ENCODE measurements around the gene SOX11. TPM values are rescaled to one million over a fixed set of nuclear protein-coding genes. Genes with fewer than 3 reads are reported as not detected.
"Not testable (repeated sequence)": the region's sequence is repeated elsewhere in the genome, so short reads cannot be mapped to it uniquely, and the experiment has no call there.

SOX11 gene
- total RNA-seq, 1 experiment from 2014 or later = not detected

- no peak for DNase-seq (ENCODE audit: unreplicated experiment)
- TF ChIP-seq, protein P1, sequence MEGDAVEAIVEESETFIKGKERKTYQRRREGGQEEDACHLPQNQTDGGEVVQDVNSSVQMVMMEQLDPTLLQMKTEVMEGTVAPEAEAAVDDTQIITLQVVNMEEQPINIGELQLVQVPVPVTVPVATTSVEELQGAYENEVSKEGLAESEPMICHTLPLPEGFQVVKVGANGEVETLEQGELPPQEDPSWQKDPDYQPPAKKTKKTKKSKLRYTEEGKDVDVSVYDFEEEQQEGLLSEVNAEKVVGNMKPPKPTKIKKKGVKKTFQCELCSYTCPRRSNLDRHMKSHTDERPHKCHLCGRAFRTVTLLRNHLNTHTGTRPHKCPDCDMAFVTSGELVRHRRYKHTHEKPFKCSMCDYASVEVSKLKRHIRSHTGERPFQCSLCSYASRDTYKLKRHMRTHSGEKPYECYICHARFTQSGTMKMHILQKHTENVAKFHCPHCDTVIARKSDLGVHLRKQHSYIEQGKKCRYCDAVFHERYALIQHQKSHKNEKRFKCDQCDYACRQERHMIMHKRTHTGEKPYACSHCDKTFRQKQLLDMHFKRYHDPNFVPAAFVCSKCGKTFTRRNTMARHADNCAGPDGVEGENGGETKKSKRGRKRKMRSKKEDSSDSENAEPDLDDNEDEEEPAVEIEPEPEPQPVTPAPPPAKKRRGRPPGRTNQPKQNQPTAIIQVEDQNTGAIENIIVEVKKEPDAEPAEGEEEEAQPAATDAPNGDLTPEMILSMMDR (IDR thresholded peaks at IDR 0.05; ENCODE audit: unreplicated experiment) = no peak
- H3K9me3 Mint-ChIP-seq (ENCODE audit: unreplicated experiment) = no peaks in the 10 kb centered on the region
- ChIA-PET POLR2A (no interaction called here), CTCF (no interaction called here)
- H3K4me1 Mint-ChIP-seq (ENCODE audit: insufficient read depth, unreplicated experiment) = no peaks in the 10 kb centered on the region
- BruUV-seq (replicated peaks) = no TSS peak
- H3K27ac Mint-ChIP-seq (ENCODE audit: low read depth, unreplicated experiment) = no peak overlapping the region
- no peaks in the 10 kb centered on the region for H3K27me3 Mint-ChIP-seq (ENCODE audit: insufficient read depth, unreplicated experiment)
- no peaks in the 10 kb centered on the region for H3K36me3 Mint-ChIP-seq (ENCODE audit: insufficient read depth, unreplicated experiment)
- intact Hi-C loops (cut with micrococcal nuclease) = no loop called here
- no peak overlapping the region for H3K4me3 Mint-ChIP-seq (ENCODE audit: unreplicated experiment)
Observed at GRCh38 chr2:5661362-5661761, 30.8 kb upstream of the SOX11 start.

GRCh38 chr2:5664278-5664681, 27.9 kb upstream of the SOX11 start:
- intact Hi-C loops (cut with micrococcal nuclease) = no loop called here
- Mint-ChIP-seq H3K9me3 (ENCODE audit: unreplicated experiment) (no peaks in the 10 kb centered on the region), H3K27me3 (ENCODE audit: insufficient read depth, unreplicated experiment) (no peaks in the 10 kb centered on the region), H3K27ac (ENCODE audit: low read depth, unreplicated experiment) (no peak overlapping the region), H3K4me3 (ENCODE audit: unreplicated experiment) (no peak overlapping the region), H3K4me1 (ENCODE audit: insufficient read depth, unreplicated experiment) (no peaks in the 10 kb centered on the region), H3K36me3 (ENCODE audit: insufficient read depth, unreplicated experiment) (no peaks in the 10 kb centered on the region)
- DNase-seq (ENCODE audit: unreplicated experiment) = no peak
- TF ChIP-seq, protein P1 (IDR thresholded peaks at IDR 0.05; ENCODE audit: unreplicated experiment) = no peak
- no TSS peak for BruUV-seq (replicated peaks)
- ChIA-PET POLR2A (no interaction called here), CTCF (no interaction called here)

- Mint-ChIP-seq H3K36me3 (ENCODE audit: insufficient read depth, unreplicated experiment) (no peaks in the 10 kb centered on the region), H3K27ac (ENCODE audit: low read depth, unreplicated experiment) (no peak overlapping the region), H3K27me3 (ENCODE audit: insufficient read depth, unreplicated experiment) (no peaks in the 10 kb centered on the region), H3K9me3 (ENCODE audit: unreplicated experiment) (no peaks in the 10 kb centered on the region), H3K4me1 (ENCODE audit: insufficient read depth, unreplicated experiment) (no peaks in the 10 kb centered on the region), H3K4me3 (ENCODE audit: unreplicated experiment) (no peak overlapping the region)
- no peak for DNase-seq (ENCODE audit: unreplicated experiment)
- intact Hi-C loops (cut with micrococcal nuclease) = no loop called here
- ChIA-PET POLR2A (no interaction called here), CTCF (no interaction called here)
- TF ChIP-seq, protein P1 (IDR thresholded peaks at IDR 0.05; ENCODE audit: unreplicated experiment) = no peak
- BruUV-seq (replicated peaks) = no TSS peak
Observed at GRCh38 chr2:5665066-5665465, 27.1 kb upstream of the SOX11 start.

DNA sequence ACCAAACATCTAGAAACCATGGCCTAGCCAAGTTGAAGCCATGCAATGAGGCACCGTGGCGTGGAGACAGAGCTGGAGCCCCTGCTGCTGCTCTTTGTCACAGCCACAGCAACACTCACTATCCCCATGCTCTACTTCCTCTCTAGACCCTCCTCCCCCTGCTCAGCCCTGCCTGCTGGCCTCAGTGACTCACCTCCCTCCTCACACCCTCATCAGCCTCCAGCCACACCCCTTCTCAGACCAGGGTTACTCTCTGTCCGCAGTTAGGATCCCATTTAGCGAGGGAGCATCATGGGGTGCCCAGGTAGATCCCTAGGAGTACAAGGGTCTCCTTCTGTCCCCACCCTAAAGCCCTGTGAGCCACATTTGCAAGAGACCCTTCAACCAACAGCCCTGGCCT, 25.4 kb upstream of the SOX11 start:
- POLR2A ChIA-PET = no interaction called here
- Mint-ChIP-seq H3K27ac (ENCODE audit: low read depth, unreplicated experiment) (no peak overlapping the region), H3K4me1 (ENCODE audit: insufficient read depth, unreplicated experiment) (no peaks in the 10 kb centered on the region), H3K27me3 (ENCODE audit: insufficient read depth, unreplicated experiment) (no peaks in the 10 kb centered on the region), H3K4me3 (ENCODE audit: unreplicated experiment) (no peak overlapping the region), H3K9me3 (ENCODE audit: unreplicated experiment) (no peaks in the 10 kb centered on the region), H3K36me3 (ENCODE audit: insufficient read depth, unreplicated experiment) (no peaks in the 10 kb centered on the region)
- no peak for DNase-seq (ENCODE audit: unreplicated experiment)
- intact Hi-C loops (cut with micrococcal nuclease) = no loop called here
- TF ChIP-seq, protein P1 (IDR thresholded peaks at IDR 0.05; ENCODE audit: unreplicated experiment) = no peak
- CTCF ChIA-PET = interaction anchor here (0.6 kb wide), 1 partner anchor 1937 kb away, joined by 3 read pairs; no protein-coding TSS in a partner anchor
- no TSS peak for BruUV-seq (replicated peaks)

GRCh38 chr2:5667655-5668054, 24.5 kb upstream of the SOX11 start:
- DNase-seq (ENCODE audit: unreplicated experiment); BruUV-seq (replicated peaks); intact Hi-C loops (cut with micrococcal nuclease); H3K4me3 Mint-ChIP-seq (ENCODE audit: unreplicated experiment); H3K9me3 Mint-ChIP-seq (ENCODE audit: unreplicated experiment); H3K36me3 Mint-ChIP-seq (ENCODE audit: insufficient read depth, unreplicated experiment); H3K4me1 Mint-ChIP-seq (ENCODE audit: insufficient read depth, unreplicated experiment); H3K27me3 Mint-ChIP-seq (ENCODE audit: insufficient read depth, unreplicated experiment); POLR2A ChIA-PET; H3K27ac Mint-ChIP-seq (ENCODE audit: low read depth, unreplicated experiment): not testable (repeated sequence)
- CTCF ChIA-PET = interaction anchor here (0.6 to 0.7 kb wide), 2 partner anchors 186 to 1168 kb away, joined by 4 to 5 read pairs; no protein-coding TSS in a partner anchor

All from MCF 10A (cell line).